ENCODE measurements around the gene SLC49A3.

The SLC49A3 gene

DNA sequence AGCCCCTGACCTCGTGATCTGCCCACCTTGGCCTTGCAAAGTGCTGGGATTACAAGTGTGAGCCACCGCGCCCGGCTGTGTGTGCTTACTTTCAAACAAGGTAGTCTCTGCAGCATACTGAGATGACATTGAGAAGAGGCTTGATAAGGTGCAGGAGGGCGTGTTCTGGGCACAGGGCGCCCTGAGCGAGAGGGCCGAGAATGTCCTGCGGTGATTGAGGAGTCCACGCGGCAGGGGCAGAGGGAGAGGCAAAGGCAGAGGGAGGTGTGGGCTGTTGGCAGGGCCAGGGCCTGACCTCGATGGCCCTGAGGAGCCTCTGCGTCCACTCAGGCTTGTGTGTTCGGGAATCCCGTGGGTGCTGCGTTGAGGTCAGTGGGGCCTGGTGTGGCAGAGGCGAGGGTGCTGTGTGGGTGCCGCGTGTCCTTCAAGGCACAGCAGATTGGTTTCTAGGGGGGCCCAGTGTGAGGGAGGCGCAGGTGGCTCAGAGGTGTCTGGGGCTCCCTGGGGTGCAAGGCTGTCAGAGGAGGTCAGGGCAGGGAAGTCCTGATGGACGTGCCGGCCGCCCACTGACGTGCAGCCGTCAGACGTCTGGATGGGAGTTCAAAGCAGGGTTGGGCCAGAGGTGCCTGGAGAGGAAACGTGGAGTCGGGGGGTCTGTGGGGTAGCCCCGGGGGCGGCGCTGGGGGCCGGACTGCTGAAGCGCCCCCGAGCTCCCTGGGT lies 28.8 kb upstream of the SLC49A3 start:
- Histone ChIP-seq H3K4me2 (ENCODE audit: low read depth, low read length, poor library complexity, severe bottlenecking) (no peak overlapping the region), H3K9me3 (ENCODE audit: insufficient read depth, low read depth, low read length) (no peaks in the 10 kb centered on the region), H3K79me2 (ENCODE audit: insufficient read depth, low read length) (peaks cover 77% of the 10 kb centered on the region), H3K36me3 (ENCODE audit: insufficient read depth, low read length) (peaks cover under 1% of the 10 kb centered on the region; the same call in 1 of the 2 replicates), H3F3A (ENCODE audit: low read depth) (no peaks in the 10 kb centered on the region), H3K9ac (ENCODE audit: low read depth, low read length, poor library complexity, severe bottlenecking) (no peak overlapping the region), H4K20me1 (ENCODE audit: insufficient read depth, low read length, poor library complexity, severe bottlenecking) (peaks cover 37% of the 10 kb centered on the region), H3K4me3 (ENCODE audit: low read length, poor library complexity, severe bottlenecking) (no peak overlapping the region), H3K4me1 (ENCODE audit: insufficient read depth, low read length, poor library complexity, severe bottlenecking) (no peaks in the 10 kb centered on the region), H2AFZ (ENCODE audit: low read length) (no peak overlapping the region), H3K27me3 (ENCODE audit: insufficient read depth, low read length, poor library complexity, severe bottlenecking) (no peaks in the 10 kb centered on the region), H3K9me2 (replicated peaks; ENCODE audit: low read depth, low read length) (no peaks in the 10 kb centered on the region)
- TF ChIP-seq, protein P1, sequence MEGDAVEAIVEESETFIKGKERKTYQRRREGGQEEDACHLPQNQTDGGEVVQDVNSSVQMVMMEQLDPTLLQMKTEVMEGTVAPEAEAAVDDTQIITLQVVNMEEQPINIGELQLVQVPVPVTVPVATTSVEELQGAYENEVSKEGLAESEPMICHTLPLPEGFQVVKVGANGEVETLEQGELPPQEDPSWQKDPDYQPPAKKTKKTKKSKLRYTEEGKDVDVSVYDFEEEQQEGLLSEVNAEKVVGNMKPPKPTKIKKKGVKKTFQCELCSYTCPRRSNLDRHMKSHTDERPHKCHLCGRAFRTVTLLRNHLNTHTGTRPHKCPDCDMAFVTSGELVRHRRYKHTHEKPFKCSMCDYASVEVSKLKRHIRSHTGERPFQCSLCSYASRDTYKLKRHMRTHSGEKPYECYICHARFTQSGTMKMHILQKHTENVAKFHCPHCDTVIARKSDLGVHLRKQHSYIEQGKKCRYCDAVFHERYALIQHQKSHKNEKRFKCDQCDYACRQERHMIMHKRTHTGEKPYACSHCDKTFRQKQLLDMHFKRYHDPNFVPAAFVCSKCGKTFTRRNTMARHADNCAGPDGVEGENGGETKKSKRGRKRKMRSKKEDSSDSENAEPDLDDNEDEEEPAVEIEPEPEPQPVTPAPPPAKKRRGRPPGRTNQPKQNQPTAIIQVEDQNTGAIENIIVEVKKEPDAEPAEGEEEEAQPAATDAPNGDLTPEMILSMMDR (conservative IDR thresholded peaks at IDR 0.05; ENCODE audit: low read length), result no peak
- no peak for TF ChIP-seq EZH2phosphoT487 (IDR thresholded peaks at IDR 0.05; ENCODE audit: borderline replicate concordance)

DNA sequence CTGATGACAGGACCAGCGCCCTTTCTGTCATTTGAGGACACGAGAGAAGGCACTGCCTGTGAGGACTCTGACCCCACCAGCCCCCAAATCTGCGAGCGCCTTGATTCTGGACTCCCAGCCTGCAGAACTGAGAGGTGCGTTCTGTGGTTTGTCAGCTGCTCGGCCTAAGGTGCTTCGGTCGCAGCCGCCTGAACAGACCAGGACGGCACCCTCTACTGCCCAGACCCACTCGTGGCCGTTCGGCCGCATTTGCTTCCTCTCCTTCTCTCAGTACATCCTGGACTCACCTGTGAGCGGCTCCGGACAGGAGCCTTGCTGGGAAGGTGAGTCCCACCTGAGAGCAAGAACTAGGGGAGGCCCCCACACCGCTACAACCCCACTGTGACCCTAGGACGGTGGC lies 25.1 kb upstream of the SLC49A3 start:
- H3K79me2 ChIP-seq (ENCODE audit: insufficient read depth, low read length), result peaks cover 76% of the 10 kb centered on the region
- H2AFZ ChIP-seq (ENCODE audit: low read length), result no peak overlapping the region
- H3F3A ChIP-seq (ENCODE audit: low read depth), result no peaks in the 10 kb centered on the region
- H3K4me1 ChIP-seq (ENCODE audit: insufficient read depth, low read length, poor library complexity, severe bottlenecking), result peaks cover 17% of the 10 kb centered on the region
- no peaks in the 10 kb centered on the region for H3K27me3 ChIP-seq (ENCODE audit: insufficient read depth, low read length, poor library complexity, severe bottlenecking)
- no peaks in the 10 kb centered on the region for H3K36me3 ChIP-seq (ENCODE audit: insufficient read depth, low read length)
- H3K9ac ChIP-seq (ENCODE audit: low read depth, low read length, poor library complexity, severe bottlenecking), result no peak overlapping the region
- peaks cover 51% of the 10 kb centered on the region for H4K20me1 ChIP-seq (ENCODE audit: insufficient read depth, low read length, poor library complexity, severe bottlenecking)
- H3K4me3 ChIP-seq (ENCODE audit: low read length, poor library complexity, severe bottlenecking), result no peak overlapping the region
- H3K9me3 ChIP-seq (ENCODE audit: insufficient read depth, low read depth, low read length), result no peaks in the 10 kb centered on the region
- H3K9me2 ChIP-seq (replicated peaks; ENCODE audit: low read depth, low read length), result no peaks in the 10 kb centered on the region
- TF ChIP-seq EZH2phosphoT487 (IDR thresholded peaks at IDR 0.05; ENCODE audit: borderline replicate concordance), result no peak
- TF ChIP-seq, protein P1 (conservative IDR thresholded peaks at IDR 0.05; ENCODE audit: low read length), result no peak
- H3K4me2 ChIP-seq (ENCODE audit: low read depth, low read length, poor library complexity, severe bottlenecking), result peak overlapping the region; percentile 18

DNA sequence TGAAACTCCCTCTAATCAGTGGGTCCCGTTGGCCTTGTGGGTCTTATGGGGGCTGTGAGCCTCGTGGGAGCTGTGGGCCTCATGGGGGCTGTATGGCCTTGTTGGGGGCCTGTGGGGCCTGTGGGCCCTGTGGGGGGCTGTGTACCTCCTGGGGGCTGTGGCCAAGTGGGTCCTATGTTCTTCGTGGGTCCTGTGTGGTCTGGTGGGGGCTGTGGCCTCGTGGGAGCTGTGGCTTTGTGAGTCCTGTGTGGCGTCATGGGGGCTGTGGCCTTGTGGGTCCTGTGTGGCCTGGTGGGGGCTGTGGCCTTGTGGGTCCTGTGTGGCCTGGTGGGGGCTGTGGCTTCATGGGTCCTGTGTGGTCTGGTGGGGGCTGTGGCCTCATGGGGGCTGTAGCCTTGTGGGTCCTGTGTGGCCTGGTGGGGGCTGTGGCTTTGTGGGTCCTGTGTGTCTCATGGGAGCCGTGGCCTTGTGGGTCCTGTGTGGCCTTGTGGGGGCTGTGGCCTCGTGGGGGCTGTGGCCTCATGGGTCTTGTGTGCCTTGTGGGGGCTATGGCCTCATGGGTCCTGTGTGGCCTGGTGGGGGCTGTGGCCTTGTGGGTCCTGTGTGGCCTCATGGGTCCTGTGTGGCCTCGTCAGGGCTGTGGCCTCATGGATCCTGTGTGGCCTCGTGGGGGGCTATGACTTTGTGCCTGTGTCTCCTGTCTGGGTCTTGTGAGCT lies 24.1 kb upstream of the SLC49A3 start:
- H3K4me2 ChIP-seq (ENCODE audit: low read depth, low read length, poor library complexity, severe bottlenecking), result peak overlapping the region; percentile 5
- H3K4me1 ChIP-seq (ENCODE audit: insufficient read depth, low read length, poor library complexity, severe bottlenecking), result peaks cover 25% of the 10 kb centered on the region
- no peaks in the 10 kb centered on the region for H3K36me3 ChIP-seq (ENCODE audit: insufficient read depth, low read length)
- H2AFZ ChIP-seq (ENCODE audit: low read length), result no peak overlapping the region
- H3K27me3 ChIP-seq (ENCODE audit: insufficient read depth, low read length, poor library complexity, severe bottlenecking), result no peaks in the 10 kb centered on the region
- H3K4me3 ChIP-seq (ENCODE audit: low read length, poor library complexity, severe bottlenecking), result no peak overlapping the region
- H3K9me3 ChIP-seq (ENCODE audit: insufficient read depth, low read depth, low read length), result no peaks in the 10 kb centered on the region
- peaks cover 77% of the 10 kb centered on the region for H3K79me2 ChIP-seq (ENCODE audit: insufficient read depth, low read length)
- no peaks in the 10 kb centered on the region for H3F3A ChIP-seq (ENCODE audit: low read depth)
- no peaks in the 10 kb centered on the region for H3K9me2 ChIP-seq (replicated peaks; ENCODE audit: low read depth, low read length)
- H3K9ac ChIP-seq (ENCODE audit: low read depth, low read length, poor library complexity, severe bottlenecking), result no peak overlapping the region
- peaks cover 47% of the 10 kb centered on the region for H4K20me1 ChIP-seq (ENCODE audit: insufficient read depth, low read length, poor library complexity, severe bottlenecking)
- TF ChIP-seq EZH2phosphoT487 (IDR thresholded peaks at IDR 0.05; ENCODE audit: borderline replicate concordance), result no peak
- TF ChIP-seq, protein P1 (conservative IDR thresholded peaks at IDR 0.05; ENCODE audit: low read length), result no peak
